HG03439 (cell line): Measurements from ENCODE around the gene FOXO3.
"Not testable (repeated sequence)": the region's sequence is repeated elsewhere in the genome, so short reads cannot be mapped to it uniquely, and the experiment has no call there.

Source experiments
- ATAC-seq: cut with Tn5 transposase; IDR thresholded peaks from one replicate; pipeline ENCODE4 v1.9.1; 2021; ENCODE audit warnings: mild to moderate bottlenecking, moderate library complexity; ENCODE audit not compliant: unreplicated experiment

Gene FOXO3

GRCh38 chr6:108658174-108658573, 97.5 kb downstream of the FOXO3 start:
- no peak for ATAC-seq

DNA sequence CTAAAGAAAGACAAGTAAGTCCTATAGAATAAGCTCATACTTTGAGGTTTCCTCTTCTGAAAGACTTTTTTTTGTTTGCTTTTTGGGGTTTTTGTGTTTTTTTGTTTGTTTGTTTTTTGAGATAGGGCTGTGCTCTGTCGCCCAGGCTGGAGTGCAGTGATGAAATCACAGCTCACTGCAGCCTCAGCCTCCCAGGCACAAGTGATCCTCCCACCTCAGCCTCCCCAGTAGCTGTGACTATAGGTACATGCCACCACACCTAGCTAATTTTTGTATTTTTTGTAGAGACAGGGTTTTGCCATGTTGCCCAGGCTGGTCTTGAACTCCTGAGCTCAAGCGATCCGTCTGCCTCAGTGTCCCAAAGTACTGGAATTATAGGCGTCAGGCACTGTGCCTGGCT, 98.1 kb downstream of the FOXO3 start:
- not testable (repeated sequence) for ATAC-seq

DNA sequence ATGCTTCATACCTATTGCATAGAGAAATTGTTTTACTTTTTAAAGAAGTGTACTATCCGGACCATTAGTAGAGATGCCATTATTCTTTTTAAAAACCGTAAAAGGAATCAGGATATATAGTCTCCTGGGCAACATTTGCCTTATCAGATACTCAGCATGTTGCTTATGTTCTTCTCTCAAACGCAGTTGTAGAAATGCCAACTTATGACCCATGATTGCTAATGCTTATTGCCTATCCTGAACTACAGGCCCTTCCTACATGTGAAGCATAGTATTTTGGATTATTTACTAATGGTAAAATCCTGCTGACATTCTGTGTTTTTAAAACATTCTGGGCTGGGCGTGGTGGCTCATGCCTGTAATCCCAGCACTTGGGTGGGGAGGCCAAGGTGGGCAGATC, 99.5 kb downstream of the FOXO3 start:
- no peak for ATAC-seq

GRCh38 chr6:108661430-108661829, 100.7 kb downstream of the FOXO3 start:
- ATAC-seq, result no peak

- no peak for ATAC-seq
These were observed 101.3 kb downstream of the FOXO3 start for GRCh38 chr6:108661982-108662381.

GRCh38 chr6:108662702-108663101, 102.0 kb downstream of the FOXO3 start:
- no peak for ATAC-seq

DNA sequence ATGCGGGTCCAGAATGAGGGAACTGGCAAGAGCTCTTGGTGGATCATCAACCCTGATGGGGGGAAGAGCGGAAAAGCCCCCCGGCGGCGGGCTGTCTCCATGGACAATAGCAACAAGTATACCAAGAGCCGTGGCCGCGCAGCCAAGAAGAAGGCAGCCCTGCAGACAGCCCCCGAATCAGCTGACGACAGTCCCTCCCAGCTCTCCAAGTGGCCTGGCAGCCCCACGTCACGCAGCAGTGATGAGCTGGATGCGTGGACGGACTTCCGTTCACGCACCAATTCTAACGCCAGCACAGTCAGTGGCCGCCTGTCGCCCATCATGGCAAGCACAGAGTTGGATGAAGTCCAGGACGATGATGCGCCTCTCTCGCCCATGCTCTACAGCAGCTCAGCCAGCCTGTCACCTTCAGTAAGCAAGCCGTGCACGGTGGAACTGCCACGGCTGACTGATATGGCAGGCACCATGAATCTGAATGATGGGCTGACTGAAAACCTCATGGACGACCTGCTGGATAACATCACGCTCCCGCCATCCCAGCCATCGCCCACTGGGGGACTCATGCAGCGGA, 102.9 kb downstream of the FOXO3 start:
- ATAC-seq, result not testable (repeated sequence)

GRCh38 chr6:108665495-108666196, 104.9 kb downstream of the FOXO3 start:
- ATAC-seq, result no peak

GRCh38 chr6:108666656-108667260, 106.0 kb downstream of the FOXO3 start:
- no peak for ATAC-seq

DNA sequence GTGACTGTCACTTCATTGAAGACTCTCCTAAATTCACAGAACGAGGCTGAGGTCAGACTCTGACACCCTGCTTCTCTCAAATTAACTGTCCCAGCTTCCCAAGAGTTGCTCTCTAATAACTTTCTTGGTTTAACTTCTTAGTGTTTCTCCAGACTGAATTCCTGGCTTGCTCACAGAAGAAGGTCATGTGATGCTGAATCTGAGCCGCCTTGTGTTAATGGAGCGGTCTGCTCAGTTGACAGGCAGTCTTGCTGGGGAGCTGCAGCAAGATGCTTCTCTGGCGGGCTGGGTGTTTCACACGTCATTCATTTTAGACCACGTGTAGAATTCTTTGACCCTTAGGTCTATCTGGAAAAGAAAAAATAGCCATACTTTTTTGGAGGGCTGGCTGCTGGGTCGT, 107.3 kb downstream of the FOXO3 start:
- ATAC-seq, result no peak

- no peak for ATAC-seq
These were observed 109.0 kb downstream of the FOXO3 start for GRCh38 chr6:108669673-108670072.

DNA sequence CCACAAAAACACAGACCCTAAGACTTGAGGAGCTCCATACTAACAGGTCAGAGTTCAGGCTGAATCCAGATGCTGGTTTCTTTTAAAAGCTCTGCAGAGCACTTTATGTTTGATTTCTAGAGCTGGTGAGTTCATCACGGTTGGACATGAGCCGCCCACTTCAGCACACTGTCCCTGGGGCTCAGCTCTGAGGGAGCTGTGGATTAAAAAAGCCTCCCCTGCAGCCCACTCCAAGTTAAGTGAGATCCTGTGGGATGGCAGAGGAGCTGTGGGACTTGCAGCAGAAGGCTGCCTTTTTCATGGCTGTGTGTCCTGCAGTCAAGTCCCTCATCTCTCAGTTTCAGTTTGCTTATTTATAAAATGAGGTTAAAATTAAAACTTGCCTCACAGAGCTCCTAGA, 110.5 kb downstream of the FOXO3 start:
- ATAC-seq, result no peak

DNA sequence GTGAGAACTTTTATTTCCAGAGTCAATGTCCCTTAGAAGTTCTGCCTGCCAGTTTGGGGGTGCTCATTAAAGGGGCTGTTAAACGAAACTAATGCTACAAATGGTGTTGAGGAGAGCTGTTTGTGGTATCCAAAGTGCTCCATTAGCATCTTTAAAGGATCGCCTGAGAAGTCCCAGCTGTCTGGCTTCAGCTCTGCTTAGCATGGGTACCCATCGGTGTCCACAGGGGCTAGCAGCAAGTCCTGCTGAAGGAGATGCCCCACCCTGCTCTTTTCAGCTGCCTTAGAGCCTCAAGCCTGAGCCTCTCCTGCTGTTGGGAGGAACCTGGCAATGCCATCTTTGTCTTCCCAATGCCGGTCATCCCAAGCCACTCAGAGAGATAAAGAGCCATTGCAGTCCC, 111.1 kb downstream of the FOXO3 start:
- ATAC-seq, result no peak

DNA sequence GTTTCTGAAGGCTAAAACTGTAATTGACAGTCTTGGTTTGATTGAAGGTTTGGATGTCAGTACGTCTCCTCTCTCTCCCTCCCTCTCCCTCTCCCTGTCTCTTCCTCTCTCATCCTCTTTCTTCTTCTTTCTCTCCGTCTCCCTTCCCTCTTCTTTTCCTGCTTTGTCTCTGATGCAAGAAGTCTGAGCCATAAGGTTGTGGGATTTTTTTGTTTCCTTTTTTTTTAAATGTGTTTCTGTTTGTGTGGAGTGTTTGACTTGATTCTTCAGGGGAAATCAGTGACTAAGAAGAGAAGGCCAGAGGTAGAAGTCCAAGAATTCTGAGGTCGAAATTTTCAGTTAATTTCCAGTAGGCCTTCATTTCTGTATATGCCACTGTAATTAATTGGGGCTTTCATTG, 111.9 kb downstream of the FOXO3 start:
- no peak for ATAC-seq

GRCh38 chr6:108673153-108673552, 112.4 kb downstream of the FOXO3 start:
- no peak for ATAC-seq

DNA sequence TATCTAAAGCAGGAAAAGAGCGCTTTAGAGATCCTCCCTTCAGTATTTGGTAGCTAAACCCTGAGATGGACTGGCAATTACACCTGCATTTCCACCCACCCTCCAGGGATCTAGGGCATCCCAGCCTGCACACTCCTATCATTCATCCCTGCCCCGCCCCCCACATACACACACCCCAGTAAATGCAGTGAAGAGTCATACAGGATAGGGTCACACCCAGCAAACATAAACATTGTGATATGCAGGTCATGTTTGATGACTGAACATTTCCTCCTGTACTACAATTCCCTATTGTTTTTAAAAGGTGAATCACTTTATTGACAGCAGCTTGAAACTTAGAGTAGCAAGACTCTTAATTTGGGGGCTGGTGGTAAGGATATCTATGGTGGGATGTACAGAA, 112.9 kb downstream of the FOXO3 start:
- no peak for ATAC-seq

DNA sequence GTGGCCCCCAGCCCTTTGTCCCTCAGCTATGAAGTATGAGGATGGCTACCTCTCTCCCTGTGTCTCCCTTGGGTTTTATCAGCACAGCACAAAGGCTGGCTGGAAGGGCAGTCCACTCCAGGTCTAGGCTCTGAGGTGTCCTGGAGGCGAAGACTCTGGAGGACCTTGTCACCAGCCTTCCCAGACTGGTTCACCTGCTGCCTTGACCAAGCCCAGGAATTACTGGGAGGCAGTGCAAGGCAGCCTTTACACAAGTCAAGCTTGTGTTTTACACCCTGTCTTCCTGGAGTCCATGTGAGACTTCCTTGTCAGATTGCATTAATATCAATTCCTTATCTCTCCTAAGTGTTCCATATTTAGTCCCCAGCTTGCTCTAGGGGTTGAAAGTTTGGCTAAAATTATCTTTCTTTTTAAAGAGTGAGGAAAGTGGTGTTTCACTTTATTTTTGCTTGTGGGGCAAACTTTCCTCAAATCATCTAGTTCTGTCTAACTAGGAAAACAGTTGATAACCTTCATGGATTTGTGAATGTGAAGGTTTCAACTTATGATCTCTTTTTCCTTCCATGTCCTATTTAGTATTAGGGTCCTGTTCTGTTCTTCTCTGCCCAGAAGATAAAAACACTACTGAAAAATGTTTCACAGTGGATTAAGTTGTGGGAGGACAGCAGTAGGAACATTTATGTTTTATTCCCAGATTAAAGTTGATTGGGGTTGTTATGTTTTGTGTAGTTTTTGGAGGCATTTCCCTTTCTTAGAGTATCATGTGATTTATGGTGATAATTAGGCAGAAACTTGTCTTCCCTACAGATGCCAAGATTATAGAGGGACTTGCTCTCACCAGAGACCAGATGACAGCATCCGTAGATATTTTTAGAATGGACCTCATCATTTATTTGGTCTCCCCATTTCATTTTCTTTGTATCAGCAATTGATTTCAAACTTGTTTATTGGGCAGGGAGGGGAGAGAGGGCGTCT, 114.8 kb downstream of the FOXO3 start:
- no peak for ATAC-seq

DNA sequence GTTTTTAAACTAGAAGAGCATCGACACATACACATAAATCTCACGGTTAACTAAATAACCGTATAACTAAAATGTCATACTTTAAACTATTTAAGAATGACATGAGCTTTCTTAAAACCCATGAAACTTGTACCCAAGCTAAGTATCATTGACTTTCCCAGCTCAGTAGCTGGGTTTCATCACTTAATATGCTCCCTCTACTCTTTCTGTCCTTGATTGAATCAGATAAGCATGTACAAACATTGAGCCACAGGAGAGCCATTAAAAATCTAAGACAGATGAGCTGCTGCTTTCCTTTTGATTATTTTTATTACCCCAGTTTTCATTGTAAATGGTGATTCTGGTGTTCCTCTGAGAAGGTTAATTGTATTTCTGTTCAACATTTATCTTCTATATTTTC, 115.8 kb downstream of the FOXO3 start:
- ATAC-seq, result no peak

DNA sequence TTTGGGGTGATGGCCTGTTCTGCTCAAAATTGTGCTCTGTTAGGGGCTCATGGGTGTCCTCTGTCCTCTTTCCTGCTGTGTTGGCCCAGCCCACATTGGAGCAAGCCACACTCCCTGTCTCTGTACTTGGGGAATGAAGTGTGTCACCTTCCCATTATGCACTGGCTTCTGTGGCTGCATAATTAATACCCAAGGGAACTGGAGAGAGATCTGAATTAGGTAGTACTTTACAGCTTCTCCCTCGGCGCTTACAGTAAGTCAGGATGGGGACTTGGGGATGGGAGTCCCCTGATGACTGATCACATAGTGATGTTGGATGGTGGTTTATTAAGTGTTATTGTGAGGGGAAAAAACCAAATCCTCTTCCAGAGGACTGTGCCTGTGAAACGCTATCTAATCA, 116.6 kb downstream of the FOXO3 start:
- ATAC-seq, result no peak

DNA sequence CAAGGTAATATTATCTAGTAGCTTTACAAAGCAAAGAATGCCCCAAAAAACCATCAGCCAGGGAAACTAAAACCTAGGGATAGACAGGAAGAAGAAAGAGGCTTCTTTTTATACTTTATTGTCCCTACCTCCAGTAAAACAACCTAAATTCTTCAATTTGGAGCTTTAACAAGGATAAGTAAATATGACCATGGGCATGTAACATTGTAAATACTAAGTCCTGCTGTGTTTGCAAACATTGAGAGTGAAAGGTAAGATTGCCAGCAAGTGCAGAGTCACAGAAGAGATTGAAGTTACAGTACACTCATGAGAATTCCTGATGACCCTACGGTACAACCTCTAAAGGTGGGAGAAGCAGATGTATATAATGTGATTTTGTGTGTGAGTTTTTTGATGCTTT, 117.2 kb downstream of the FOXO3 start:
- no peak for ATAC-seq

GRCh38 chr6:108680314-108680713, 119.6 kb downstream of the FOXO3 start:
- ATAC-seq, result not testable (repeated sequence)
